H1 (cell line): ENCODE data around the gene SMYD1. TPM values are rescaled to one million over a fixed set of nuclear protein-coding genes. Genes with fewer than 3 reads are reported as not detected.
A peak's percentile ranks its signal among the peaks of the same experiment; 100 is the strongest.

Experiments
- CTCF ChIA-PET: fragments of 300-600 bp; sonication (Branson Sonifier 250); formaldehyde crosslinking; loops from one replicate; lab custom pipeline; 2021; ENCODE audit not compliant: partially characterized antibody; lab: Charles Lee
- POLR2A ChIA-PET: fragments of 300-600 bp; sonication (Branson Sonifier 250); formaldehyde crosslinking; loops from one replicate; lab custom pipeline; 2021; ENCODE audit warnings: inconsistent platforms; ENCODE audit not compliant: partially characterized antibody; lab: Charles Lee
- DNase-seq, 2 experiments: peaks; one replicate each; pipeline versions ENCODE4 v3.0.0 to v3.0.0-alpha.2; 2010 to 2022; ENCODE audit warnings: low spot score in 2 of 2, low read depth in 1 of 2, mixed read lengths in 1 of 2
- FAIRE-seq: peaks from 2 replicates; lab custom pipeline; 2011; peaks lifted over from hg19 to GRCh38; lab: Jason Lieb, UNC
- H2AFZ ChIP-seq: 2 replicates; pipeline ENCODE4 v1.8.1; 2012; ENCODE audit warnings: low read length, inconsistent platforms
- H2AK5ac ChIP-seq: 2 replicates; pipeline ENCODE4 v1.6.1; 2013; ENCODE audit warnings: low read depth, low read length
- H2BK120ac ChIP-seq: replicated peaks from 2 replicates; pipeline ENCODE3; 2013; ENCODE audit warnings: low read depth, low read length, inconsistent platforms
- H2BK12ac ChIP-seq: 2 replicates; pipeline ENCODE4 v1.6.1; 2013; ENCODE audit warnings: low read depth, low read length
- H2BK15ac ChIP-seq: 2 replicates; pipeline ENCODE4 v1.6.1; 2013; ENCODE audit warnings: low read length
- H2BK20ac ChIP-seq: 2 replicates; pipeline ENCODE4 v1.6.1; 2013; ENCODE audit warnings: low read length
- H2BK5ac ChIP-seq: 2 replicates; pipeline ENCODE4 v1.6.1; 2013; ENCODE audit warnings: low read depth, low read length
- H3K14ac ChIP-seq: 2 replicates; pipeline ENCODE4 v1.6.1; 2013; ENCODE audit warnings: inconsistent platforms; ENCODE audit not compliant: insufficient read length
- H3K18ac ChIP-seq: 2 replicates; pipeline ENCODE4 v1.6.1; 2013; ENCODE audit warnings: low read length; ENCODE audit errors: extremely low read depth
- H3K23ac ChIP-seq: 2 replicates; pipeline ENCODE4 v1.6.1; 2013; ENCODE audit warnings: inconsistent platforms; ENCODE audit not compliant: insufficient read length
- H3K23me2 ChIP-seq: 2 replicates; pipeline ENCODE4 v1.6.1; 2013; ENCODE audit warnings: low read depth, low read length
- H3K27ac ChIP-seq: 2 replicates; pipeline ENCODE4 v1.6.1; 2011; ENCODE audit warnings: low read depth, low read length, inconsistent platforms
- H3K27me3 ChIP-seq, 4 experiments: replicated peaks in 1 of 4; 1 replicate in 1 of 4; 2 replicates in 3 of 4; pipeline versions ENCODE4 v1.6.1 to v1.8.1; 2011 to 2013; ENCODE audit warnings: low read length in 3 of 4, mild to moderate bottlenecking in 3 of 4, inconsistent platforms in 2 of 4, mixed read lengths in 2 of 4, moderate library complexity in 1 of 4; ENCODE audit not compliant: control insufficient read depth in 3 of 4, insufficient read depth in 3 of 4; ENCODE audit errors: extremely low read depth in 1 of 4
- H3K36me3 ChIP-seq, 4 experiments: 2 replicates each; pipeline versions ENCODE4 v1.6.1 to v1.8.1; 2011 to 2013; ENCODE audit warnings: mild to moderate bottlenecking in 4 of 4, low read length in 3 of 4, moderate library complexity in 2 of 4, control low read depth in 1 of 4, inconsistent platforms in 1 of 4; ENCODE audit not compliant: insufficient read depth in 4 of 4, control insufficient read depth in 2 of 4
- H3K4ac ChIP-seq: replicated peaks from 2 replicates; pipeline ENCODE3; 2013; ENCODE audit warnings: low read length, low read depth, mixed read lengths, inconsistent platforms; ENCODE audit not compliant: insufficient read length
- H3K4me1 ChIP-seq, 4 experiments: replicated peaks in 1 of 4; 1 replicate in 1 of 4; 2 replicates in 3 of 4; pipeline versions ENCODE4 v1.6.1 to v1.8.1; 2011 to 2013; ENCODE audit warnings: low read length in 3 of 4, inconsistent platforms in 2 of 4, mixed read lengths in 1 of 4; ENCODE audit not compliant: insufficient read depth in 4 of 4, control insufficient read depth in 3 of 4
- H3K4me2 ChIP-seq, 2 experiments: 2 replicates each; pipeline versions ENCODE4 v1.6.1 to v1.8.1; 2011 to 2013; ENCODE audit warnings: low read depth in 2 of 2, low read length in 2 of 2, control low read depth in 1 of 2, inconsistent platforms in 1 of 2, mild to moderate bottlenecking in 1 of 2; ENCODE audit not compliant: insufficient read depth in 1 of 2
- H3K4me3 ChIP-seq, 4 experiments: fragments of 200-600, 300-600 bp in 1 of 4; sonication (generic), shearing (Covaris generic), sonication (Bioruptor Twin) in 1 of 4; 2 replicates each; pipeline versions ENCODE4 v1.5.1 to v1.8.1; 2011 to 2016; ENCODE audit warnings: low read length in 4 of 4, low read depth in 3 of 4, control low read depth in 2 of 4, inconsistent platforms in 2 of 4, mild to moderate bottlenecking in 2 of 4, mixed read lengths in 1 of 4, moderate library complexity in 1 of 4; ENCODE audit not compliant: insufficient read depth in 2 of 4; ENCODE audit errors: extremely low read depth in 1 of 4
- H3K56ac ChIP-seq: replicated peaks from 2 replicates; pipeline ENCODE3; 2013; ENCODE audit warnings: low read depth, mild to moderate bottlenecking, mixed read lengths, low read length, inconsistent platforms; ENCODE audit not compliant: insufficient read length
- H3K79me1 ChIP-seq: 2 replicates; pipeline ENCODE4 v1.6.1; 2013; ENCODE audit warnings: low read depth, low read length, control low read depth
- H3K79me2 ChIP-seq, 2 experiments: 2 replicates each; pipeline versions ENCODE4 v1.6.1 to v1.8.1; 2012 to 2013; ENCODE audit warnings: low read length in 2 of 2, mild to moderate bottlenecking in 2 of 2, inconsistent platforms in 1 of 2; ENCODE audit not compliant: insufficient read depth in 2 of 2, control insufficient read depth in 1 of 2
- H3K9ac ChIP-seq, 4 experiments: replicated peaks in 1 of 4; 1 replicate in 1 of 4; 2 replicates in 3 of 4; pipeline versions ENCODE4 v1.6.1 to v1.8.1; 2011 to 2013; ENCODE audit warnings: low read depth in 3 of 4, low read length in 3 of 4, control low read depth in 2 of 4, mild to moderate bottlenecking in 2 of 4, moderate library complexity in 2 of 4, inconsistent platforms in 1 of 4; ENCODE audit errors: extremely low read depth in 1 of 4
- H3K9me3 ChIP-seq, 2 experiments: 2 replicates each; pipeline versions ENCODE4 v1.6.1 to v1.8.1; 2012 to 2013; ENCODE audit warnings: mild to moderate bottlenecking in 2 of 2, moderate library complexity in 2 of 2, control low read depth in 1 of 2, inconsistent platforms in 1 of 2, low read depth in 1 of 2, low read length in 1 of 2, mixed read lengths in 1 of 2; ENCODE audit not compliant: insufficient read depth in 2 of 2
- H4K20me1 ChIP-seq, 2 experiments: replicated peaks in 1 of 2; 2 replicates each; pipeline versions ENCODE3 to v1.8.1; 2011 to 2013; ENCODE audit warnings: inconsistent platforms in 2 of 2, low read length in 2 of 2, mild to moderate bottlenecking in 1 of 2; ENCODE audit not compliant: insufficient read depth in 2 of 2, control insufficient read depth in 1 of 2
- H4K5ac ChIP-seq: 2 replicates; pipeline ENCODE4 v1.6.1; 2013; ENCODE audit warnings: low read length, low read depth, mixed read lengths, inconsistent platforms; ENCODE audit not compliant: insufficient read length
- H4K8ac ChIP-seq: 2 replicates; pipeline ENCODE4 v1.8.0; 2013; ENCODE audit warnings: mild to moderate bottlenecking, moderate library complexity, low read length, inconsistent platforms; ENCODE audit not compliant: insufficient read depth; ENCODE audit errors: extremely low read depth
- H4K91ac ChIP-seq: replicated peaks from 2 replicates; pipeline ENCODE3; 2013; ENCODE audit warnings: low read length, mixed read lengths, inconsistent platforms; ENCODE audit not compliant: insufficient read length
- EGR1 ChIP-seq: IDR thresholded peaks from 2 replicates; pipeline ENCODE4 v1.6.1; 2011; ENCODE audit warnings: low read depth, low read length, borderline replicate concordance
- EZH2 ChIP-seq: fragments of 200-600 bp; sonication (generic); IDR thresholded peaks from 2 replicates; pipeline ENCODE4 v1.7.1; 2012; ENCODE audit warnings: low read depth, mild to moderate bottlenecking, moderate library complexity, low read length, inconsistent platforms; ENCODE audit not compliant: severe bottlenecking
- HDAC2 ChIP-seq, 2 experiments: fragments of 300-600 bp in 1 of 2; sonication (generic) in 1 of 2; IDR thresholded peaks; 2 replicates each; pipeline ENCODE4 v1.6.1; 2011 to 2012; ENCODE audit warnings: low read depth in 2 of 2, low read length in 2 of 2, mild to moderate bottlenecking in 2 of 2, moderate library complexity in 2 of 2, borderline replicate concordance in 1 of 2, inconsistent platforms in 1 of 2
- KDM1A ChIP-seq: fragments of 200-600, 300-600 bp; sonication (generic); IDR thresholded peaks from 2 replicates; pipeline ENCODE4 v1.7.1; 2016; ENCODE audit warnings: mild to moderate bottlenecking, low read length, borderline replicate concordance
- RBBP5 ChIP-seq: IDR thresholded peaks from 2 replicates; pipeline ENCODE4 v1.7.1; 2012; ENCODE audit warnings: low read depth, mild to moderate bottlenecking, inconsistent platforms, low read length, moderate library complexity, borderline replicate concordance
- RNF2 ChIP-seq: fragments of 200-900, 300-1000 bp; sonication (generic); IDR thresholded peaks from 2 replicates; pipeline ENCODE4 v1.7.1; 2016; ENCODE audit warnings: borderline replicate concordance, low read depth, mild to moderate bottlenecking, antibody characterized with exemption, low read length; ENCODE audit not compliant: poor library complexity, severe bottlenecking; ENCODE audit errors: missing control alignments
- RXRA ChIP-seq: IDR thresholded peaks from 2 replicates; pipeline ENCODE4 v1.6.1; 2011; ENCODE audit warnings: low read depth, mild to moderate bottlenecking, low read length, moderate library complexity; ENCODE audit not compliant: insufficient read depth
- SP1 ChIP-seq: IDR thresholded peaks from 2 replicates; pipeline ENCODE4 v1.6.1; 2011; ENCODE audit warnings: low read depth, low read length
- SRF ChIP-seq: IDR thresholded peaks from 2 replicates; pipeline ENCODE4 v1.6.1; 2011; ENCODE audit warnings: mild to moderate bottlenecking, low read depth, low read length, moderate library complexity
- TBP ChIP-seq: IDR thresholded peaks from 2 replicates; pipeline ENCODE4 v1.6.1; 2011; ENCODE audit warnings: low read depth, low read length, improper control_type of control experiment
- TCF12 ChIP-seq: IDR thresholded peaks from 2 replicates; pipeline ENCODE4 v1.6.1; 2011; ENCODE audit warnings: low read depth, mild to moderate bottlenecking, low read length
- TEAD4 ChIP-seq: IDR thresholded peaks from 2 replicates; pipeline ENCODE4 v1.6.1; 2012; ENCODE audit warnings: low read depth, low read length, inconsistent platforms, mixed read lengths
- WGBS, 2 experiments: shearing (Covaris generic) in 1 of 2; methylation state at CpG; one replicate each; pipeline versions ENCODE4 v1.1.6 to v1.1.7; 2013 to 2015; ENCODE audit warnings: low lambda C conversion rate in 2 of 2, mixed read lengths in 2 of 2, inconsistent platforms in 1 of 2, low coverage in 1 of 2, missing lambda C conversion rate in 1 of 2; ENCODE audit not compliant: insufficient replicate concordance in 2 of 2, insufficient coverage in 1 of 2, insufficient read length in 1 of 2; ENCODE audit errors: extremely low coverage in 1 of 2, missing lambda C conversion rate in 1 of 2; 5-methylcytosine and 5-hydroxymethylcytosine counted together
- polyA plus RNA-seq, 7 experiments: library from polyadenylated mRNA; depleted of rRNA in 3 of 7; stranded (reverse) in 5 of 7; unstranded in 2 of 7; fragments of >200 nt in 5 of 7; fragments of 200-250 nt in 2 of 7; gene quantifications; 1 replicate in 5 of 7; 2 replicates in 1 of 7; 4 replicates in 1 of 7; pipeline versions ENCODE4 v1.2.1 to v1.2.3, GENCODE V29; 2011 to 2013; ENCODE audit warnings: missing spikeins in 2 of 7, mixed read lengths in 2 of 7
- total RNA-seq: library from RNA; stranded (reverse); fragmentation: NEBNext Ultra II Directional; extraction: Animal tissue kit (Norgen Biotek cat#: 25700); gene quantifications from 2 replicates; pipeline ENCODE4 v1.2.1, GENCODE V29; 2021

The SMYD1 gene
- total and polyA plus RNA-seq, 2 of the 8 experiments (the other 6 are each of a cell fraction or from before 2014, with no cell fraction given): 0.06 TPM; not detected in 1

DNA sequence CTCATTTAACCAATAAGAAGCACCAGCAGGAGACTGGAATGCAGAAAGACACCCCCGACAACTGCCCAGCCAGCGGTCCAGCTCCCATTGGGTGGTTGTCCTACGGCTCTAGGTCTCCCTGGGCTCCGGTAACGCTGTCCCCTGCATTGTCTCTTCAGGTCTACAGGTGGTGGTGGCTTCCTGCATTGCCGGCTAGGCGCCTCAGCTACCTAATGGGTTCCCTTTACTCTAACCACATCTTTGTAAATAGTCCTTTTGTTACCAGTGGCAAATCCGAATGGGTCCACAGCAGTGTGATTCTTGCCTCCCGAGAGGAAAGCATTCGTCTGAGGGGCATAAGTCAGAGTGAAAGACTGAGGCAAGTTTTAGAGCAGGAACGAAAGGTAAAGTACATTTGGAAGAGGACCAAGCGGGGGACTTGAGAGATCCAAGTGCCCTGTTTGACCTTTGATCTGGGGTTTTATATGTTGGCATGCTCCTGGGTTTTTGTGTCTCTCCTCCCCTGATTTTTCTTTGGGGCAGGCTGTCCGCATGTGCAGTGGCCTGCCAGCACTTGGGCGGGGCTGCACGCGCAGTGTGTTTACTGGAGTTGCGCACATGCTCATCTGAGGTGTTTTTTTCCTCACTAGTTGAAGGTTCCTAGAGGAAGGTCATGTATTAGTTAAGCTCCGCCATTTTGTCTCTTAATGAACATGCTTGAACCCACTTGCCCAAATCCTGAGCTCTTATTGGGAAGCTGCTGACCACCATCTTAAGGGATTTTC is 49.2 kb downstream of the SMYD1 start:
- FAIRE-seq (no peak), DNase-seq (no peak)
- Histone ChIP-seq H3K4me1 (no peaks in the 10 kb centered on the region; a peak in 1 of 7 replicates), H3K4ac (no peak overlapping the region), H3K4me3 (no peak overlapping the region), H4K8ac (no peak overlapping the region), H2BK120ac (no peak overlapping the region), H3K27ac (no peak overlapping the region), H3K9me3 (no peaks in the 10 kb centered on the region), H4K91ac (no peak overlapping the region), H4K5ac (no peak overlapping the region), H3K36me3 (no peaks in the 10 kb centered on the region), H2AK5ac (no peak overlapping the region), H2AFZ (0 out of 2 replicates have a peak overlapping the region, but pooled peaks have one; percentile 45), H3K56ac (no peak overlapping the region), H3K79me1 (no peaks in the 10 kb centered on the region), H4K20me1 (no peaks in the 10 kb centered on the region), H2BK20ac (no peak overlapping the region), H3K4me2 (no peak overlapping the region), H2BK15ac (no peak overlapping the region), H2BK5ac (no peak overlapping the region), H3K9ac (no peak overlapping the region), H3K23me2 (no peaks in the 10 kb centered on the region), H2BK12ac (no peak overlapping the region), H3K23ac (no peak overlapping the region), H3K79me2 (no peaks in the 10 kb centered on the region), H3K14ac (no peak overlapping the region), H3K27me3 (no peaks in the 10 kb centered on the region), H3K18ac (no peak overlapping the region)
- 91% methylated on average over 18 of the region's 18 CpGs; no CpG with 5 or more reads in 1 of the 2 experiments for WGBS, 2 experiments
- CTCF ChIA-PET: interaction anchor here (1.0 to 3.0 kb wide), 2 partner anchors 29 to 57 kb away, joined by 3 to 13 read pairs; no protein-coding TSS in a partner anchor
- POLR2A ChIA-PET: interaction anchor here (1.2 to 1.5 kb wide), 2 partner anchors 17 to 38 kb away, joined by 3 read pairs; no protein-coding TSS in a partner anchor
- TF ChIP-seq TBP: no peak
- TF ChIP-seq RBBP5: no peak
- no peak for TF ChIP-seq TEAD4
- no peak for TF ChIP-seq RNF2
- no peak for TF ChIP-seq SP1
- TF ChIP-seq EGR1: no peak
- TF ChIP-seq EZH2: no peak
- no peak for TF ChIP-seq KDM1A
- no peak for TF ChIP-seq SRF
- no peak for TF ChIP-seq TCF12
- TF ChIP-seq HDAC2 (IDR thresholded peaks at IDR 0.05; ENCODE audit: borderline replicate concordance in 1 of 2, low read depth in 2 of 2, low read length in 2 of 2): no peak
- no peak for TF ChIP-seq RXRA
